H9 (cell line): ENCODE results near the gene ODF4. TPM values are rescaled to one million over a fixed set of nuclear protein-coding genes. Genes with fewer than 3 reads are reported as not detected.
A peak's percentile ranks its signal among the peaks of the same experiment; 100 is the strongest.

Experiments used
- DNase-seq: peaks from one replicate; pipeline ENCODE4 v3.0.0-alpha.2; 2017
- H2AFZ ChIP-seq: one replicate; pipeline ENCODE4 v1.6.1; 2013; ENCODE audit warnings: mild to moderate bottlenecking, low read length, control low read depth, moderate library complexity
- H2AK5ac ChIP-seq: 2 replicates; pipeline ENCODE4 v1.6.1; 2013; ENCODE audit warnings: low read length, control low read depth, mixed read lengths; ENCODE audit not compliant: insufficient read length
- H2BK120ac ChIP-seq: one replicate; pipeline ENCODE4 v1.6.1; 2013; ENCODE audit warnings: low read depth, mild to moderate bottlenecking, low read length, control low read depth, inconsistent platforms; ENCODE audit not compliant: poor library complexity, severe bottlenecking
- H2BK12ac ChIP-seq: 2 replicates; pipeline ENCODE4 v1.6.1; 2013; ENCODE audit warnings: low read length, control low read depth, mixed read lengths, low read depth; ENCODE audit not compliant: insufficient read length
- H2BK15ac ChIP-seq: 2 replicates; pipeline ENCODE4 v1.6.1; 2013; ENCODE audit warnings: low read depth, low read length, control low read depth
- H2BK20ac ChIP-seq: one replicate; pipeline ENCODE4 v1.6.1; 2013; ENCODE audit warnings: low read depth, mild to moderate bottlenecking, low read length, control low read depth, inconsistent platforms; ENCODE audit not compliant: poor library complexity, severe bottlenecking
- H2BK5ac ChIP-seq: 2 replicates; pipeline ENCODE4 v1.6.1; 2013; ENCODE audit warnings: low read length, control low read depth, mixed read lengths; ENCODE audit not compliant: insufficient read length
- H3K14ac ChIP-seq: 2 replicates; pipeline ENCODE4 v1.6.1; 2013; ENCODE audit warnings: low read length, control low read depth; ENCODE audit not compliant: insufficient read depth
- H3K18ac ChIP-seq: 2 replicates; pipeline ENCODE4 v1.6.1; 2013; ENCODE audit warnings: low read depth, mild to moderate bottlenecking, mixed read lengths, low read length, control low read depth; ENCODE audit not compliant: insufficient read length
- H3K23ac ChIP-seq: 2 replicates; pipeline ENCODE4 v1.6.1; 2013; ENCODE audit warnings: low read length, control low read depth, mixed read lengths, low read depth; ENCODE audit not compliant: insufficient read length
- H3K23me2 ChIP-seq: 2 replicates; pipeline ENCODE4 v1.6.1; 2013; ENCODE audit warnings: low read depth, mild to moderate bottlenecking, mixed read lengths, low read length, control low read depth; ENCODE audit not compliant: insufficient read length, poor library complexity, severe bottlenecking
- H3K27ac ChIP-seq: 2 replicates; pipeline ENCODE4 v1.5.1; 2013; ENCODE audit warnings: low read length, control low read depth, mixed read lengths, low read depth; ENCODE audit not compliant: insufficient read length
- H3K27me3 ChIP-seq: 2 replicates; pipeline ENCODE4 v1.6.1; 2013; ENCODE audit warnings: low read length, control low read depth, inconsistent platforms; ENCODE audit not compliant: insufficient read depth
- H3K4ac ChIP-seq: 2 replicates; pipeline ENCODE4 v1.6.1; 2013; ENCODE audit warnings: low read depth, mild to moderate bottlenecking, control low read depth, inconsistent platforms, low read length, moderate library complexity
- H3K4me1 ChIP-seq: 2 replicates; pipeline ENCODE4 v1.6.1; 2013; ENCODE audit warnings: low read length, control low read depth, inconsistent platforms; ENCODE audit not compliant: insufficient read depth
- H3K4me2 ChIP-seq: 2 replicates; pipeline ENCODE4 v1.6.1; 2013; ENCODE audit warnings: low read length, control low read depth, mixed read lengths; ENCODE audit not compliant: insufficient read length, insufficient read depth
- H3K56ac ChIP-seq: 2 replicates; pipeline ENCODE4 v1.6.1; 2013; ENCODE audit warnings: low read depth, mild to moderate bottlenecking, mixed read lengths, low read length, control low read depth; ENCODE audit not compliant: insufficient read length
- H3K79me1 ChIP-seq: 2 replicates; pipeline ENCODE4 v1.6.1; 2013; ENCODE audit warnings: low read depth, mild to moderate bottlenecking, moderate library complexity, low read length, control low read depth, inconsistent platforms; ENCODE audit not compliant: insufficient read depth, poor library complexity, severe bottlenecking
- H3K79me2 ChIP-seq: 2 replicates; pipeline ENCODE4 v1.6.1; 2013; ENCODE audit warnings: low read length, control low read depth, inconsistent platforms; ENCODE audit not compliant: insufficient read depth
- H3K9ac ChIP-seq: 2 replicates; pipeline ENCODE4 v1.6.1; 2013; ENCODE audit warnings: low read length, control low read depth, mixed read lengths; ENCODE audit not compliant: insufficient read length; ENCODE audit errors: extremely low read depth
- H3K9me3 ChIP-seq: one replicate; pipeline ENCODE4 v1.6.1; 2013; ENCODE audit warnings: low read depth, low read length, inconsistent platforms; ENCODE audit not compliant: control insufficient read depth
- H3T11ph ChIP-seq: one replicate; pipeline ENCODE4 v1.6.1; 2013; ENCODE audit warnings: mild to moderate bottlenecking, low read length, control low read depth, inconsistent platforms
- H4K20me1 ChIP-seq: one replicate; pipeline ENCODE4 v1.6.1; 2013; ENCODE audit not compliant: control insufficient read depth, insufficient read length, insufficient read depth
- H4K5ac ChIP-seq: 2 replicates; pipeline ENCODE4 v1.6.1; 2013; ENCODE audit warnings: low read depth, mild to moderate bottlenecking, mixed read lengths, low read length, control low read depth; ENCODE audit not compliant: insufficient read length
- H4K8ac ChIP-seq: replicated peaks from 2 replicates; pipeline ENCODE4 v1.6.1; 2013; ENCODE audit warnings: low read length, control low read depth, mixed read lengths, low read depth; ENCODE audit not compliant: insufficient read length
- H4K91ac ChIP-seq: 2 replicates; pipeline ENCODE4 v1.6.1; 2013; ENCODE audit warnings: low read depth, mild to moderate bottlenecking, moderate library complexity, mixed read lengths, low read length, control low read depth; ENCODE audit not compliant: insufficient read length
- H3K27ac Mint-ChIP-seq, 3 experiments: 2 replicates in 2 of 3; 3 replicates in 1 of 3; pipeline ENCODE4 v1.8.0; 2020 to 2021; ENCODE audit warnings: mixed read lengths in 3 of 3, mild to moderate bottlenecking in 1 of 3, moderate library complexity in 1 of 3
- H3K27me3 Mint-ChIP-seq: 2 replicates; pipeline ENCODE4 v1.8.0; 2021; ENCODE audit warnings: low read depth, mild to moderate bottlenecking, moderate library complexity, mixed read lengths
- H3K36me3 Mint-ChIP-seq, 3 experiments: 2 replicates in 2 of 3; 3 replicates in 1 of 3; pipeline ENCODE4 v1.8.0; 2020 to 2021; ENCODE audit warnings: low read depth in 3 of 3, mixed read lengths in 3 of 3; ENCODE audit not compliant: insufficient read depth in 1 of 3
- H3K4me1 Mint-ChIP-seq, 2 experiments: 2 replicates each; pipeline ENCODE4 v1.8.0; 2020; ENCODE audit warnings: mixed read lengths in 2 of 2
- H3K4me3 Mint-ChIP-seq, 2 experiments: 2 replicates in 1 of 2; 3 replicates in 1 of 2; pipeline ENCODE4 v1.8.0; 2020 to 2021; ENCODE audit warnings: mild to moderate bottlenecking in 2 of 2, mixed read lengths in 2 of 2, moderate library complexity in 1 of 2
- H3K9me3 Mint-ChIP-seq, 2 experiments: 2 replicates in 1 of 2; 3 replicates in 1 of 2; pipeline ENCODE4 v1.8.0; 2020; ENCODE audit warnings: mild to moderate bottlenecking in 2 of 2, mixed read lengths in 2 of 2, moderate library complexity in 1 of 2
- CTCF ChIP-seq: fragments of 200-600 bp; sonication (generic); conservative IDR thresholded peaks from 3 replicates; pipeline ENCODE4 v1.8.0; 2021; ENCODE audit warnings: antibody characterized with exemption, mild to moderate bottlenecking
- WGBS: extraction: QIAGEN DNeasy Blood & Tissue Kit; methylation state at CpG from one replicate; pipeline ENCODE4 v1.1.7; 2013; ENCODE audit warnings: missing lambda C conversion rate, low lambda C conversion rate, mixed read lengths; ENCODE audit not compliant: insufficient read length; ENCODE audit errors: extremely low coverage; 5-methylcytosine and 5-hydroxymethylcytosine counted together
- total RNA-seq: library from RNA; stranded (reverse); gene quantifications from 2 replicates; pipeline ENCODE4 v1.2.1, GENCODE V29; 2021

The ODF4 gene
- total RNA-seq, 1 experiment from 2014 or later = not detected

GRCh38 chr17:8360260-8360659 lies 20.6 kb downstream of the ODF4 start:
- Mint-ChIP-seq H3K27me3 (no peaks in the 10 kb centered on the region), H3K9me3 (peaks cover 0 to 3% of the 10 kb centered on the region in 2 experiments; a peak in 1 of 5 replicates), H3K4me1 (peaks cover 18 to 20% of the 10 kb centered on the region in 2 experiments), H3K27ac (peak overlapping the region in 2 of 3 experiments; percentile 40 to 75; a peak in 3 of 7 replicates), H3K4me3 (no peak overlapping the region), H3K36me3 (peaks cover 0 to 2% (median 0%) of the 10 kb centered on the region in 3 experiments; a peak in 2 of 7 replicates)
- no peak overlapping the region for H3K14ac ChIP-seq
- no peak overlapping the region for H2AFZ ChIP-seq
- no peak overlapping the region for H2AK5ac ChIP-seq
- H3K9me3 ChIP-seq = no peaks in the 10 kb centered on the region
- no peak overlapping the region for H4K91ac ChIP-seq
- no peak overlapping the region for H4K8ac ChIP-seq
- H3K23ac ChIP-seq = no peak overlapping the region
- no CpG with 5 or more reads among the region's 3 CpGs for WGBS
- H3K79me2 ChIP-seq = no peaks in the 10 kb centered on the region
- no peaks in the 10 kb centered on the region for H4K20me1 ChIP-seq
- H3K56ac ChIP-seq = no peak overlapping the region
- no peak overlapping the region for H4K5ac ChIP-seq
- no peak overlapping the region for H2BK12ac ChIP-seq
- no peak overlapping the region for H3K18ac ChIP-seq
- H3K27me3 ChIP-seq = no peaks in the 10 kb centered on the region
- no peak for TF ChIP-seq CTCF
- H2BK120ac ChIP-seq = no peak overlapping the region
- no peaks in the 10 kb centered on the region for H3K23me2 ChIP-seq
- H2BK20ac ChIP-seq = no peak overlapping the region
- H3K27ac ChIP-seq = peak overlapping the region; percentile 34
- no peak overlapping the region for H2BK15ac ChIP-seq
- H2BK5ac ChIP-seq = no peak overlapping the region
- no peak for DNase-seq
- H3K79me1 ChIP-seq = no peaks in the 10 kb centered on the region
- H3K9ac ChIP-seq = no peak overlapping the region
- H3K4me1 ChIP-seq = peaks cover 16% of the 10 kb centered on the region; the same call in 1 of the 2 replicates
- H3K4ac ChIP-seq = no peak overlapping the region
- no peak overlapping the region for H3K4me2 ChIP-seq
- H3T11ph ChIP-seq = no peak overlapping the region
